SK-N-SH treated with all-trans-retinoic acid at 6 μM for 48 hours (cell line): ENCODE measurements around the gene SPOCK2.

Experiments used
- ATAC-seq: fragments of 200-7000 bp; cut with Tn5 transposase; 3 replicates; pipeline ENCODE4 v1.9.1; 2020; ENCODE audit warnings: mild to moderate bottlenecking, moderate library complexity
- BACH2 ChIP-seq: fragments of 250-450 bp; sonication (Bioruptor Pico); IDR thresholded peaks from 2 replicates; pipeline ENCODE4 v1.9.0; 2021; ENCODE audit warnings: mild to moderate bottlenecking, borderline replicate concordance
- CSDC2 ChIP-seq: fragments of 250-450 bp; sonication (Bioruptor Pico); IDR thresholded peaks from 2 replicates; pipeline ENCODE4 v1.5.0; 2020; ENCODE audit warnings: mild to moderate bottlenecking, moderate library complexity
- ESRRG ChIP-seq: fragments of 250-450 bp; sonication (Bioruptor Pico); IDR thresholded peaks from 2 replicates; pipeline ENCODE4 v1.6.1; 2021; ENCODE audit warnings: mild to moderate bottlenecking
- GLIS3 ChIP-seq: fragments of 250-450 bp; sonication (Bioruptor Pico); IDR thresholded peaks from 2 replicates; pipeline ENCODE4 v1.5.0; 2020; ENCODE audit warnings: mild to moderate bottlenecking, moderate library complexity
- ISL1 ChIP-seq: fragments of 250-450 bp; sonication (Bioruptor Pico); IDR thresholded peaks from 2 replicates; pipeline ENCODE4 v2.1.2; 2022; ENCODE audit warnings: mild to moderate bottlenecking, moderate library complexity
- OSR1 ChIP-seq: fragments of 250-450 bp; sonication (Bioruptor Pico); IDR thresholded peaks from 2 replicates; pipeline ENCODE4 v1.8.0; 2022; ENCODE audit warnings: moderate library complexity, mild to moderate bottlenecking, inconsistent platforms
- PATZ1 ChIP-seq: fragments of 250-450 bp; sonication (Bioruptor Pico); IDR thresholded peaks from 2 replicates; pipeline ENCODE4 v1.8.0; 2020; ENCODE audit warnings: mild to moderate bottlenecking, moderate library complexity, borderline replicate concordance
- PPARA ChIP-seq: fragments of 250-450 bp; sonication (Bioruptor Pico); IDR thresholded peaks from 2 replicates; pipeline ENCODE4 v1.5.0; 2020; ENCODE audit warnings: mild to moderate bottlenecking, borderline replicate concordance
- RARB ChIP-seq: fragments of 250-450 bp; sonication (Bioruptor Pico); IDR thresholded peaks from 2 replicates; pipeline ENCODE4 v1.8.0; 2021; ENCODE audit warnings: mild to moderate bottlenecking, moderate library complexity
- SNAI2 ChIP-seq: fragments of 250-450 bp; sonication (Bioruptor Pico); IDR thresholded peaks from 2 replicates; pipeline ENCODE4 v1.5.0; 2020; ENCODE audit warnings: mild to moderate bottlenecking, moderate library complexity
- TCF4 ChIP-seq: fragments of 250-450 bp; sonication (Bioruptor Pico); IDR thresholded peaks from 2 replicates; pipeline ENCODE4 v1.8.0; 2021; ENCODE audit warnings: mild to moderate bottlenecking, moderate library complexity, borderline replicate concordance
- TOX ChIP-seq: fragments of 250-450 bp; sonication (Bioruptor Pico); IDR thresholded peaks from 2 replicates; pipeline ENCODE4 v1.8.0; 2021; ENCODE audit warnings: mild to moderate bottlenecking, moderate library complexity, borderline replicate concordance
- ZC3H10 ChIP-seq: fragments of 250-450 bp; sonication (Bioruptor Pico); IDR thresholded peaks from 2 replicates; pipeline ENCODE4 v1.5.1; 2021; ENCODE audit warnings: mild to moderate bottlenecking, moderate library complexity
- ZFP3 ChIP-seq: fragments of 250-450 bp; sonication (Bioruptor Pico); IDR thresholded peaks from 2 replicates; pipeline ENCODE4 v1.5.0; 2020; ENCODE audit warnings: mild to moderate bottlenecking, moderate library complexity
- ZFP30 ChIP-seq: fragments of 450-650 bp; formaldehyde crosslinking; IDR thresholded peaks from 2 replicates; pipeline ENCODE4 v1.5.0; 2022; ENCODE audit warnings: mild to moderate bottlenecking, moderate library complexity
- ZNF565 ChIP-seq: fragments of 450-650 bp; formaldehyde crosslinking; conservative IDR thresholded peaks from 2 replicates; pipeline ENCODE4 v1.5.0; 2020; ENCODE audit warnings: low read depth, mild to moderate bottlenecking, moderate library complexity
- ZNF70 ChIP-seq: fragments of 450-650 bp; formaldehyde crosslinking; IDR thresholded peaks from 2 replicates; pipeline ENCODE4 v1.5.0; 2020; ENCODE audit warnings: mild to moderate bottlenecking, moderate library complexity
- ZNF8 ChIP-seq: fragments of 450-650 bp; formaldehyde crosslinking; IDR thresholded peaks from 2 replicates; pipeline ENCODE4 v1.5.0; 2020; ENCODE audit warnings: mild to moderate bottlenecking, moderate library complexity
- TF ChIP-seq, protein P1 (sequence below): fragments of 250-450 bp; sonication (Bioruptor Pico); IDR thresholded peaks from 2 replicates; pipeline ENCODE4 v1.8.0; 2021; ENCODE audit warnings: low read depth, mild to moderate bottlenecking, moderate library complexity, borderline replicate concordance
- TF ChIP-seq, protein P2 (sequence below): fragments of 250-450 bp; sonication (Bioruptor Pico); IDR thresholded peaks from 2 replicates; pipeline ENCODE4 v1.5.1; 2021; ENCODE audit warnings: mild to moderate bottlenecking, moderate library complexity
- TF ChIP-seq, protein P3 (sequence below): fragments of 250-450 bp; sonication (Bioruptor Pico); IDR thresholded peaks from 2 replicates; pipeline ENCODE4 v1.5.0; 2020; ENCODE audit warnings: mild to moderate bottlenecking, moderate library complexity

The SPOCK2 gene

DNA sequence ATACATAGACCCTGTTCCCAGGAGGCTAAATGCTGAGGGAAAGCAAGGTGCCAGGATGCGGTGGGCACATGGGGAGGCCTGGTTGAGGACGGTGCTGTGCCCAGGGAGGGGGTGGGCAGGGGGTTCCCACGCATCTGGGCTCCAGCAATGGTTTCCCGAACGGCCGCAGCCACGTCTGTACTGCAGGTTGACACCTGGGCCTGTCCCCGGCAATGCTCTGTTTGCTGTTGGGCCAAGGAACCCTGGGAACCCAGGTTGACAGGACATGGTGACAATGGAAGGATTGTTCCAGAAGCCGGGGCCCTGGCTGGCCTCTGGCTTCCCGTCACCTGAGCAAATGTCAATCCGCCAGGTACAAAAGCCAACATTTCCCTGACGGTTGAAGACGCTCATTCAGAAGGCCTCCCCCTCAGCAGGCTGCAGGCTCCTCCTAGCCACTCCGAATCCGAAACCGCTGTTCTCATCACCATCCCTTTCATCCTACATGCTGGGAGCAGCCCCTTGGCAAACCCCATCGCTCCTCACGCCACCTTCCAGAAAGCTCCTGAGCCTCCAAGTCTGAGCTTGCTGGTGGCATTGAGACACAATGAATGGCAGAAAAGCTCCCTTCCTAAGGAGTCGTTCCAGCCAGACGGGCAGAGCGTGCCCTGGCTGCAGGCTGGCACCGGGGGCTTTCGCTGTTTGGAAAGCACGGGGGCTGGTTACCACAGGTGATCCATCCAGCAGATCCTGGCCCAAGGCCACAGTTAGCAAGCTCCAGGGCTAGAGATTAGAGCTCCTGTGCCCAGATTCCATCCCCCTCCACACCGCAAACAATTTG, 31.2 kb downstream of the SPOCK2 start:
- no peak for TF ChIP-seq ZFP30 (CRISPR knock-in tag)
- TF ChIP-seq ZFP3 (CRISPR knock-in tag) = no peak
- TF ChIP-seq ZNF8 = no peak
- TF ChIP-seq, protein P1, sequence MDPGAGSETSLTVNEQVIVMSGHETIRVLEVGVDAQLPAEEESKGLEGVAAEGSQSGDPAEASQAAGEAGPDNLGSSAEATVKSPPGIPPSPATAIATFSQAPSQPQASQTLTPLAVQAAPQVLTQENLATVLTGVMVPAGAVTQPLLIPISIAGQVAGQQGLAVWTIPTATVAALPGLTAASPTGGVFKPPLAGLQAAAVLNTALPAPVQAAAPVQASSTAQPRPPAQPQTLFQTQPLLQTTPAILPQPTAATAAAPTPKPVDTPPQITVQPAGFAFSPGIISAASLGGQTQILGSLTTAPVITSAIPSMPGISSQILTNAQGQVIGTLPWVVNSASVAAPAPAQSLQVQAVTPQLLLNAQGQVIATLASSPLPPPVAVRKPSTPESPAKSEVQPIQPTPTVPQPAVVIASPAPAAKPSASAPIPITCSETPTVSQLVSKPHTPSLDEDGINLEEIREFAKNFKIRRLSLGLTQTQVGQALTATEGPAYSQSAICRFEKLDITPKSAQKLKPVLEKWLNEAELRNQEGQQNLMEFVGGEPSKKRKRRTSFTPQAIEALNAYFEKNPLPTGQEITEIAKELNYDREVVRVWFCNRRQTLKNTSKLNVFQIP = no peak
- no peak for TF ChIP-seq CSDC2
- TF ChIP-seq RARB (CRISPR knock-in tag) = no peak
- no peak for TF ChIP-seq PATZ1 (CRISPR knock-in tag)
- no peak for TF ChIP-seq SNAI2
- no peak for TF ChIP-seq ISL1 (CRISPR knock-in tag)
- TF ChIP-seq TCF4 (CRISPR knock-in tag) = no peak
- TF ChIP-seq ESRRG (CRISPR knock-in tag) = no peak
- TF ChIP-seq, all 23 proteins: peak for 0
- ATAC-seq = no peak

DNA sequence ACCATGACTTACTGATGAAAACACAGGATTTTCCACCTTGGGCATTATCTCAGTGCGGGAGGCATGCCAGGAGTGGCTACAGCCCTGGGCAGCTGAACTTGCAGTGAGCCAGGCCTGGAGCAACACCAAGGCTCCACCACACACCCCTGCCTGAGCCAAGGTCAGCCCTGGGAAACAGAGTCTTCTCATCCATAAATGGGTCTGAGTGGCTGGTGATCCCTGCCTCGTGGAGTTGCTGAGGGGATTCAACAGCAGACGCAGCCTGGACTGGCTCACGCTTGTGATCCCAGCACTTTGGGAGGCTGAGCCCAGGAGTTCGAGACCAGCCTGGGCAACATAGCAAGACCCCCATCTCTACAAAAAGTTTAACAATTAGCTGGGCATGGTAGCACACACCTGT, 32.2 kb downstream of the SPOCK2 start:
- TF ChIP-seq ZNF70 (CRISPR knock-in tag) = no peak
- no peak for TF ChIP-seq ZNF565 (CRISPR knock-in tag)
- TF ChIP-seq GLIS3 (CRISPR knock-in tag) = no peak
- no peak for TF ChIP-seq ZC3H10 (CRISPR knock-in tag)
- ATAC-seq = no peak

GRCh38 chr10:72053690-72054089, 34.7 kb downstream of the SPOCK2 start:
- no peak for TF ChIP-seq PPARA (CRISPR knock-in tag)
- no peak for TF ChIP-seq ZNF565 (CRISPR knock-in tag)
- TF ChIP-seq TCF4 (CRISPR knock-in tag) = no peak
- ATAC-seq = no peak

DNA sequence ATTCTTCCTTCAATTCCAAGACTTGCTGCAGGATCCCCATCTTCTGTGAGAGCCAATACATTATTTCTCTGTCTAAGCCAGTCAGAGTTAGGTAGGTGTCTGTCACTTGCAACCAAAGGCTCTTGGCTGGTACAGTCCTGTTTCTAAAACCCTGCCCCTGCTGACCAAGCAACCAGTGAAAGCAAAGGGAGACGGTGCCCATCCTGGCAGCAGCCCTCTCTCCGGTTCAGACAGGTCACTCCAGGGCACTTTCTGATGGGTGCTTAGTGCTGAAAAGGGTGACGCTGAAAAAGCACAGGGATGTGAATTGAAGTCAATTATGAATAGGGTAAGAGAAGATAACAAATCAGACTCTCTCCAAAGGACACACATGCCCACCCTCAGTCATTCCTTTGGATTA, 37.5 kb downstream of the SPOCK2 start:
- TF ChIP-seq ISL1 (CRISPR knock-in tag) (no peak), TCF4 (CRISPR knock-in tag) (no peak), PPARA (CRISPR knock-in tag) (no peak), CSDC2 (no peak), ESRRG (CRISPR knock-in tag) (no peak)
- TF ChIP-seq, protein P2, sequence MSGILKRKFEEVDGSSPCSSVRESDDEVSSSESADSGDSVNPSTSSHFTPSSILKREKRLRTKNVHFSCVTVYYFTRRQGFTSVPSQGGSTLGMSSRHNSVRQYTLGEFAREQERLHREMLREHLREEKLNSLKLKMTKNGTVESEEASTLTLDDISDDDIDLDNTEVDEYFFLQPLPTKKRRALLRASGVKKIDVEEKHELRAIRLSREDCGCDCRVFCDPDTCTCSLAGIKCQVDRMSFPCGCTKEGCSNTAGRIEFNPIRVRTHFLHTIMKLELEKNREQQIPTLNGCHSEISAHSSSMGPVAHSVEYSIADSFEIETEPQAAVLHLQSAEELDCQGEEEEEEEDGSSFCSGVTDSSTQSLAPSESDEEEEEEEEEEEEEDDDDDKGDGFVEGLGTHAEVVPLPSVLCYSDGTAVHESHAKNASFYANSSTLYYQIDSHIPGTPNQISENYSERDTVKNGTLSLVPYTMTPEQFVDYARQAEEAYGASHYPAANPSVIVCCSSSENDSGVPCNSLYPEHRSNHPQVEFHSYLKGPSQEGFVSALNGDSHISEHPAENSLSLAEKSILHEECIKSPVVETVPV (CRISPR knock-in tag) = no peak

GRCh38 chr10:72049969-72050781, 38.2 kb downstream of the SPOCK2 start:
- no peak for TF ChIP-seq GLIS3 (CRISPR knock-in tag)
- no peak for TF ChIP-seq ISL1 (CRISPR knock-in tag)
- TF ChIP-seq SNAI2 = no peak
- TF ChIP-seq TCF4 (CRISPR knock-in tag) = no peak
- TF ChIP-seq ZNF70 (CRISPR knock-in tag) = no peak
- TF ChIP-seq, all 23 proteins: peak for 0
- no peak for ATAC-seq

More for the DNA sequence above, 37.5 kb downstream of the SPOCK2 start:
- ATAC-seq = no peak

- ATAC-seq = no peak
- TF ChIP-seq ZFP30 (CRISPR knock-in tag) (no peak), SNAI2 (no peak), RARB (CRISPR knock-in tag) (no peak), BACH2 (CRISPR knock-in tag) (no peak), ZNF565 (CRISPR knock-in tag) (no peak), CSDC2 (no peak), TCF4 (CRISPR knock-in tag) (no peak), OSR1 (no peak), TOX (CRISPR knock-in tag) (no peak), ESRRG (CRISPR knock-in tag) (no peak)
- TF ChIP-seq, protein P3, sequence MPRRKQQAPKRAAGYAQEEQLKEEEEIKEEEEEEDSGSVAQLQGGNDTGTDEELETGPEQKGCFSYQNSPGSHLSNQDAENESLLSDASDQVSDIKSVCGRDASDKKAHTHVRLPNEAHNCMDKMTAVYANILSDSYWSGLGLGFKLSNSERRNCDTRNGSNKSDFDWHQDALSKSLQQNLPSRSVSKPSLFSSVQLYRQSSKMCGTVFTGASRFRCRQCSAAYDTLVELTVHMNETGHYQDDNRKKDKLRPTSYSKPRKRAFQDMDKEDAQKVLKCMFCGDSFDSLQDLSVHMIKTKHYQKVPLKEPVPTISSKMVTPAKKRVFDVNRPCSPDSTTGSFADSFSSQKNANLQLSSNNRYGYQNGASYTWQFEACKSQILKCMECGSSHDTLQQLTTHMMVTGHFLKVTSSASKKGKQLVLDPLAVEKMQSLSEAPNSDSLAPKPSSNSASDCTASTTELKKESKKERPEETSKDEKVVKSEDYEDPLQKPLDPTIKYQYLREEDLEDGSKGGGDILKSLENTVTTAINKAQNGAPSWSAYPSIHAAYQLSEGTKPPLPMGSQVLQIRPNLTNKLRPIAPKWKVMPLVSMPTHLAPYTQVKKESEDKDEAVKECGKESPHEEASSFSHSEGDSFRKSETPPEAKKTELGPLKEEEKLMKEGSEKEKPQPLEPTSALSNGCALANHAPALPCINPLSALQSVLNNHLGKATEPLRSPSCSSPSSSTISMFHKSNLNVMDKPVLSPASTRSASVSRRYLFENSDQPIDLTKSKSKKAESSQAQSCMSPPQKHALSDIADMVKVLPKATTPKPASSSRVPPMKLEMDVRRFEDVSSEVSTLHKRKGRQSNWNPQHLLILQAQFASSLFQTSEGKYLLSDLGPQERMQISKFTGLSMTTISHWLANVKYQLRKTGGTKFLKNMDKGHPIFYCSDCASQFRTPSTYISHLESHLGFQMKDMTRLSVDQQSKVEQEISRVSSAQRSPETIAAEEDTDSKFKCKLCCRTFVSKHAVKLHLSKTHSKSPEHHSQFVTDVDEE = no peak
- TF ChIP-seq, protein P2 (CRISPR knock-in tag) = no peak
Measured at GRCh38 chr10:72049472-72049871, 38.9 kb downstream of the SPOCK2 start.
